Activated CD4-positive, alpha-beta T cell treated with anti-CD3 and anti-CD28 coated beads, Interleukin-2, amount 10 ng/mL, durations not matched to agents 7 days and 5 days (primary cell): ENCODE results near the gene TBC1D2. TPM values are rescaled to one million over a fixed set of nuclear protein-coding genes. Genes with fewer than 3 reads are reported as not detected.

Experiments
- CTCF ChIA-PET: fragments of 350-600 bp; sonication (Branson Sonifier 250); formaldehyde crosslinking; loops from one replicate; lab custom pipeline; 2021; ENCODE audit warnings: antibody characterized with exemption; lab: Charles Lee
- POLR2A ChIA-PET: fragments of 350-600 bp; sonication (Branson Sonifier 250); formaldehyde crosslinking; loops from one replicate; lab custom pipeline; 2021; ENCODE audit warnings: antibody characterized with exemption; lab: Charles Lee
- DNase-seq: peaks from one replicate; pipeline ENCODE4 v3.0.0-alpha.2; 2020
- H3K27ac Mint-ChIP-seq: one replicate; pipeline ENCODE4 v1.8.0; 2021; ENCODE audit warnings: mild to moderate bottlenecking, moderate library complexity, mixed read lengths
- H3K27me3 Mint-ChIP-seq: one replicate; pipeline ENCODE4 v1.8.0; 2021; ENCODE audit warnings: mixed read lengths
- H3K36me3 Mint-ChIP-seq: one replicate; pipeline ENCODE4 v1.8.0; 2021; ENCODE audit warnings: low read depth, mixed read lengths
- H3K4me1 Mint-ChIP-seq: one replicate; pipeline ENCODE4 v1.8.0; 2021; ENCODE audit warnings: mixed read lengths
- H3K4me3 Mint-ChIP-seq: one replicate; pipeline ENCODE4 v1.8.0; 2021; ENCODE audit warnings: mild to moderate bottlenecking, moderate library complexity, mixed read lengths
- H3K9me3 Mint-ChIP-seq: one replicate; pipeline ENCODE4 v1.8.0; 2021; ENCODE audit warnings: mixed read lengths
- total RNA-seq, 2 experiments: library from RNA; stranded (reverse); gene quantifications; one replicate each; pipeline ENCODE4 v1.2.3, GENCODE V29; 2021

The TBC1D2 gene
- total RNA-seq, result 1 to 10 TPM; 8.3 to 8.7 TPM

DNA sequence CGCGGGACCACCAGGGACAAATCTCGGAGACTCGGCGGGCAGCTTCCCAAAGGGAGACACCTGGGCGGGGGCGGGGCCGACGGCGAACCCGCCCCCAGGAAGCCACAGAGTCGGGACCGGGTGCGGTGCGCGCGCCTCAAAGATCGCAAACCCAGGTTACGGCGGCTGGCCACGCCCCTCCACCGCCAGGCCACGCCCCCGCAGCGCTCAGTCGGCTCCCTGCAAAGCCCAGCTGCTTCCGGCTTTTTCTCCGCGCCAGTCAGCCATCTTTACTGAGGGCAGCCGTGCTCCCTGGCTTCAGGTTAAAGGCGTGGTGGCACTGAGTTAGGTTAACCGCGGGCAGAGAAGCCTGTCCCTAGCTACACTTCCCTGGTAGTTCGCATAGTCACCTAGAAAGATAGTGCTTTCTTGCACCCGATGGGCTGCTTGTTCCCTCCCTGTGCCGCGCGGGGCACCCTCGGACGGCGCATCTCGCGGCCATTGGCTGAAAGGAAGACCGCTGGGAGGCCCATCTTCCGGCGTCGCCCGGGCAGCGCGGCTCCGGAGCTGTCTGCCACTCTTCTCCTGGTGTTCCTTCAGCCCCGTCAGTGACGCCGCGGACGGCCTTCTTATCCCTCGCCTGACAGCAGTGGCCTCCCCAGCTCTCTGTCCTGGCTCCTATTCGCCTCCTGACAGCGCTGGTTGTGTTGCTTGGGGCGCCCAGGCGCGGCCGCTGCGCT is at the start of gene TBC1D2:
Gene TBC1D2, minus strand, starts transcription at position 72 of the 719 bp plus-strand sequence. CDS start 108 bp downstream, outside the sequence.
- POLR2A ChIA-PET, result interaction anchor here (0.5 to 0.9 kb wide), 2 partner anchors 21 to 166 kb away, joined by 3 to 4 read pairs; no protein-coding TSS in a partner anchor

GRCh38 chr9:98304381-98304780 is 48.9 kb upstream of the TBC1D2 start:
- H3K27me3 Mint-ChIP-seq, result no peaks in the 10 kb centered on the region
- H3K27ac Mint-ChIP-seq, result no peak overlapping the region
- H3K4me3 Mint-ChIP-seq, result no peak overlapping the region
- H3K36me3 Mint-ChIP-seq, result no peaks in the 10 kb centered on the region
- no peaks in the 10 kb centered on the region for H3K9me3 Mint-ChIP-seq
- ChIA-PET CTCF (no interaction called here), POLR2A (no interaction called here)
- no peaks in the 10 kb centered on the region for H3K4me1 Mint-ChIP-seq
- DNase-seq, result no peak

More for the DNA sequence above, at the start of gene TBC1D2:
- DNase-seq, result peak; percentile 97
- Mint-ChIP-seq H3K4me1 (peaks cover 33% of the 10 kb centered on the region), H3K9me3 (no peaks in the 10 kb centered on the region), H3K36me3 (peaks cover 2% of the 10 kb centered on the region), H3K4me3 (peak within 1 kb of the TSS; percentile 90), H3K27ac (peak within 1 kb of the TSS; percentile 98), H3K27me3 (no peaks in the 10 kb centered on the region)
- CTCF ChIA-PET, result interaction anchor here (0.7 to 4.1 kb wide), 16 partner anchors 14 to 782 kb away, joined by 3 to 18 read pairs (median 4); partner anchors contain the start of genes ANP32B, CORO2A, TRIM14 and TRMO

GRCh38 chr9:98303633-98304125 is 48.2 kb upstream of the TBC1D2 start:
- no peak overlapping the region for H3K27ac Mint-ChIP-seq
- H3K9me3 Mint-ChIP-seq, result no peaks in the 10 kb centered on the region
- ChIA-PET POLR2A (no interaction called here), CTCF (interaction anchor here (0.7 kb wide), 1 partner anchor 41 kb away, joined by 3 read pairs; no protein-coding TSS in a partner anchor)
- H3K4me3 Mint-ChIP-seq, result no peak overlapping the region
- H3K36me3 Mint-ChIP-seq, result no peaks in the 10 kb centered on the region
- no peak for DNase-seq
- H3K4me1 Mint-ChIP-seq, result no peaks in the 10 kb centered on the region
- H3K27me3 Mint-ChIP-seq, result no peaks in the 10 kb centered on the region

GRCh38 chr9:98302938-98303632 is 47.6 kb upstream of the TBC1D2 start:
- POLR2A ChIA-PET, result no interaction called here
- Mint-ChIP-seq H3K4me1 (no peaks in the 10 kb centered on the region), H3K27me3 (peaks cover under 1% of the 10 kb centered on the region), H3K9me3 (no peaks in the 10 kb centered on the region), H3K27ac (no peak overlapping the region), H3K36me3 (no peaks in the 10 kb centered on the region), H3K4me3 (no peak overlapping the region)
- no peak for DNase-seq
- CTCF ChIA-PET, result interaction anchor here (0.7 kb wide), 1 partner anchor 42 kb away, joined by 3 read pairs; no protein-coding TSS in a partner anchor

DNA sequence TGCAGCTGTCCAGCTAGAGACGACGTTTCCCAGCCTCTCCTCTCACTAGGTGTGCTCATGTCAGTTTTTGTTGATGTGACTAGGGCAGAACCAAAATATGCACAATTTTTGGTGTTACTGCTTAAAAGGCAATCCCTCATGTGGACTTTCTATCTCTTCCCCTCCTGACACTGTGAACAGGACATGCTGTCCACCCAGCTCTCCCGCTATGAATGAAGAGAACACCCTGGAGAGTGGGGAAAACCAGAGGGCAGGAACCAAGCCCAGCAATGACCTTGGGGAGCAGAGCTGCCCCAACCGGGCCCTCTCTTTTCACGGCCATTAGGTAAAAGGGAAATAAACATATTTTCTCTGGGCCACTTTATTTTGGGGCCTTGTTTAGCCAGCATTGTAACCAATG is 46.7 kb upstream of the TBC1D2 start:
- POLR2A ChIA-PET, result no interaction called here
- H3K4me1 Mint-ChIP-seq, result no peaks in the 10 kb centered on the region

GRCh38 chr9:98300611-98301010 is 45.2 kb upstream of the TBC1D2 start:
- ChIA-PET CTCF (no interaction called here), POLR2A (no interaction called here)
- H3K9me3 Mint-ChIP-seq, result no peaks in the 10 kb centered on the region
- no peak overlapping the region for H3K27ac Mint-ChIP-seq
- H3K4me3 Mint-ChIP-seq, result no peak overlapping the region
- no peaks in the 10 kb centered on the region for H3K4me1 Mint-ChIP-seq
- no peak for DNase-seq
- no peaks in the 10 kb centered on the region for H3K36me3 Mint-ChIP-seq
- peaks cover 4% of the 10 kb centered on the region for H3K27me3 Mint-ChIP-seq

More for the DNA sequence above, 46.7 kb upstream of the TBC1D2 start:
- DNase-seq, result no peak
- no peaks in the 10 kb centered on the region for H3K9me3 Mint-ChIP-seq
- no peak overlapping the region for H3K27ac Mint-ChIP-seq
- H3K27me3 Mint-ChIP-seq, result peaks cover 2% of the 10 kb centered on the region
- CTCF ChIA-PET, result no interaction called here
- H3K4me3 Mint-ChIP-seq, result no peak overlapping the region
- H3K36me3 Mint-ChIP-seq, result no peaks in the 10 kb centered on the region

GRCh38 chr9:98298476-98298875 is 43.0 kb upstream of the TBC1D2 start:
- H3K4me3 Mint-ChIP-seq, result no peak overlapping the region
- CTCF ChIA-PET, result interaction anchor here (0.6 to 0.8 kb wide), 3 partner anchors 15 to 82 kb away, joined by 3 to 5 read pairs (median 5); no protein-coding TSS in a partner anchor

DNA sequence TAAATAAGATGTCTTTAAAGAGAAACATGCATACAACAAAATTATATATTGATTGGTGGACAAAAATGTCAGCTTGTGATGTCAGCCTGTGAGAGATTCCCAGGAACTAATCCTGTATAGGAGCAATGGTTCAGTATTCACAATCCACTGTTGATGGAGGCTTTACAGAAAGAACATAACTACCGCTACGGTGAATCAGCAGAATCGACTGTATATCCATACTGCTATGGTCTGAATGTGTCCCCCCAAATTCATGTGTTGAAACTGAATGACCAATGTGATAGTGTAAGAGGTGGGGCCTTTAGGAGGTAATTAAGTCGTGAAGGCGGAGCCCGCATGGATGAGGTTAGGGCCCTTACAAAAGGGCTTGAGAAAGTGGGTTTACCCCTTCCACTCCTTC is 40.4 kb upstream of the TBC1D2 start:
- CTCF ChIA-PET, result no interaction called here
- Mint-ChIP-seq H3K4me1 (no peaks in the 10 kb centered on the region), H3K9me3 (no peaks in the 10 kb centered on the region), H3K4me3 (no peak overlapping the region), H3K27me3 (peaks cover 14% of the 10 kb centered on the region), H3K36me3 (no peaks in the 10 kb centered on the region), H3K27ac (no peak overlapping the region)
- DNase-seq, result no peak
- POLR2A ChIA-PET, result no interaction called here

More at GRCh38 chr9:98298476-98298875, 43.0 kb upstream of the TBC1D2 start:
- no peak for DNase-seq
- Mint-ChIP-seq H3K27me3 (peaks cover 4% of the 10 kb centered on the region), H3K9me3 (no peaks in the 10 kb centered on the region), H3K36me3 (no peaks in the 10 kb centered on the region), H3K4me1 (no peaks in the 10 kb centered on the region), H3K27ac (no peak overlapping the region)
- POLR2A ChIA-PET, result no interaction called here

DNA sequence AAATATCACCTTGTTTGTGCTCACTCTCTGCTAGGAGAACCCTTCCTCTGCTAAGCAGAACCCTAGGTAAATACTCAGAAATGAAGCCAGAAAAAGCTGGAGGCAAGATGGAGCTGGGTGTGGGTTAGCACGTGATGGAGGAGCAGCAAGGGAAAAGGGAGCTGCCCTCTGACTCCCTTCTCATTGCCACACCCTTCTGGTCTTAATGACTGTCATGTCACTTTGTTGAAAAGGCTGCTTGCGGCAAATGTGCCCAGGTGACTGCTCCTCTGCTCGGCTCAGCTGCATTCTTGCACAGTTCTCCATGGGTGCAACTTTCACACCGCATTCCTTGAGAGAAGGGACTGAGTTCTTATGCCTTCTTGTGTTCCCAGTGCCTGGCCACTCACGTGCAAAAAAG is 36.4 kb upstream of the TBC1D2 start:
- no peaks in the 10 kb centered on the region for H3K9me3 Mint-ChIP-seq
- H3K4me1 Mint-ChIP-seq, result no peaks in the 10 kb centered on the region
- H3K27me3 Mint-ChIP-seq, result peaks cover 12% of the 10 kb centered on the region
- ChIA-PET CTCF (no interaction called here), POLR2A (no interaction called here)
- DNase-seq, result no peak
- no peak overlapping the region for H3K27ac Mint-ChIP-seq
- no peak overlapping the region for H3K4me3 Mint-ChIP-seq
- no peaks in the 10 kb centered on the region for H3K36me3 Mint-ChIP-seq

DNA sequence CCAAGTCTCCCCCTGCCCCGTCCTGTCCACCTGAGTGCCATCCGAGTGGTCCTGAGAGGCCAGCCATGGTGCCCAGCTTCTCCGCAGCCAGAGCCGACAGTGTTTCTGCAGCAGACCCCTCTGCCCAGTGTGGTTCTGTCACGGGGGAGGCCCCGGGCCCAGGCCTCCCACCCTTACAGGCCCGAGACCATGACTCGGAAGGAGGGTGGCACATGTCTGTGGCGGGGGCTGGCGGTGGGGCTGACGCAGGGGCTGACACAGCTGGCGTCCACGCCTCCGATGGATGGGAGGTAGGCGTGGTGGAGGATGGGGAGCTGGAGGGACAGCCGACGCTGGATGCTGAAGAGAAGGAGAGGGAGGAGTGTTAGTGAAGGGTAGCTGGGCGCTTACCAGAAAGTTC is 35.0 kb upstream of the TBC1D2 start:
- no peaks in the 10 kb centered on the region for H3K9me3 Mint-ChIP-seq

DNA sequence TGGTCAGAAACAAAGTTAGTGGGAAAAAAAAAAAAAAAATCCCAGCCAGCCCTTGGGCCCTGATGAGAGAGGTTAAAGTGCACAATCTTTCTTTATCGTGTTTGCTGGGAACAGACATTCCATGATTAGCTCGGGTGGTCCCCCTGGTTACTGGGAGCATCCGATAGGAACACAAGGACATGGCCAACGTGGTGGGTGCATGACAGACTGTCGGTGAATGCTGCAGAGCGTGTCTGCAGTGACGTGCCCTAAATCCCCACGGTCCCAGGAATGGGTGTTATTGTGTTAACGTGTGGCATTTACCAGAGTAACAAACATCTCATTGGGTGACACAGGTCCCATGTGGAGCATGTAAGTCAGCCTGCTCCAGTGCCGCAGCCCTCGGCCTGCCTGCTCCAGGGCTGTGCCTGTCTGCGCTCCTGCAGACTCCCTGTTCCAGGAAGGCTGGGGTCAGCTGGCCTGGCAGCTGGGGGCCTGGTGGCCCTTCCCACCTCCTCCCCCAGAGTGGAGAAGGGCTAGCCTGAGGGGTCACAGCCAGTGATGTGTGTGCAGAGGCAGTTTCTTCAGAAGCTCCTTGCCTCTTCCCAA is 34.3 kb upstream of the TBC1D2 start:
- Mint-ChIP-seq H3K27ac (no peak overlapping the region), H3K27me3 (peaks cover 10% of the 10 kb centered on the region), H3K9me3 (no peaks in the 10 kb centered on the region), H3K4me1 (no peaks in the 10 kb centered on the region), H3K36me3 (no peaks in the 10 kb centered on the region), H3K4me3 (no peak overlapping the region)
- no peak for DNase-seq
- POLR2A ChIA-PET, result no interaction called here
- CTCF ChIA-PET, result interaction anchor here (0.7 kb wide), 1 partner anchor 27 kb away, joined by 3 read pairs; no protein-coding TSS in a partner anchor

More for the DNA sequence above, 35.0 kb upstream of the TBC1D2 start:
- Mint-ChIP-seq H3K27ac (no peak overlapping the region), H3K4me1 (no peaks in the 10 kb centered on the region), H3K4me3 (no peak overlapping the region), H3K36me3 (no peaks in the 10 kb centered on the region), H3K27me3 (peaks cover 10% of the 10 kb centered on the region)
- no peak for DNase-seq
- POLR2A ChIA-PET, result no interaction called here
- CTCF ChIA-PET, result no interaction called here

DNA sequence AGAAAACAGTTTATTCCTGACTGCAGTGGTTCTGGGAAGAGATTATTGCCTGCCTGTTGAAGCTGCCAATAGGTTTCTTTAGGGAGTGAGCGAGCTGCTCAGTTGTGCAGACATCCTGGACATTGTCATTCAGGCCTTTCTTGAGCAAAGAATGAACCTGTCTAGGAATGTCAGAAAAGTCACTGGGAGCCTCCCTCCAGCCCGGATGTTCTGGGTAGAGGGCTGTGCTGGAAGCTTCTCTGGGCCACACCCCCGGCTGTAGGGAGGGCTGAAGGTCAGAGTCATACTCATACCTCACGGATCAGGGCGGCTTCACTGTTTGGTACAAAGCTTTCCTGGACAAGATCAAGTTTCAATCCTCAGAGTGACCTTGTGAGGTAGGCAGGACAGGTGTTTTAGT is 33.4 kb upstream of the TBC1D2 start:
- Mint-ChIP-seq H3K27ac (no peak overlapping the region), H3K4me3 (no peak overlapping the region), H3K27me3 (peaks cover 10% of the 10 kb centered on the region), H3K9me3 (no peaks in the 10 kb centered on the region), H3K36me3 (no peaks in the 10 kb centered on the region), H3K4me1 (no peaks in the 10 kb centered on the region)
- ChIA-PET CTCF (interaction anchor here (0.6 kb wide), 1 partner anchor 41 kb away, joined by 3 read pairs; no protein-coding TSS in a partner anchor), POLR2A (no interaction called here)
- no peak for DNase-seq
